Neural cell (in vitro differentiated cells): Measurements from ENCODE around the gene CDKN2AIPNL. TPM values are rescaled to one million over a fixed set of nuclear protein-coding genes. Genes with fewer than 3 reads are reported as not detected.

Experiments
- H2AFZ ChIP-seq: fragments of 200-600, 300-800 bp; sonication (generic), shearing (Covaris generic); 2 replicates; pipeline ENCODE4 v1.6.0; 2014; ENCODE audit warnings: low read depth, mild to moderate bottlenecking, antibody characterized with exemption, low read length, moderate library complexity
- H3F3A ChIP-seq: fragments of 200-600 bp; shearing (Covaris generic); 2 replicates; pipeline ENCODE4 v1.6.1; 2016; ENCODE audit warnings: mild to moderate bottlenecking, moderate library complexity, mixed read lengths, antibody characterized with exemption, low read length; ENCODE audit not compliant: insufficient read depth, poor library complexity, severe bottlenecking
- H3K27ac ChIP-seq: fragments of 200-600, 300-800 bp; sonication (generic), shearing (Covaris generic); 2 replicates; pipeline ENCODE4 v1.5.1; 2014; ENCODE audit warnings: mild to moderate bottlenecking, low read length, moderate library complexity
- H3K27me3 ChIP-seq: fragments of 300-800, 200-600 bp; sonication (generic), shearing (Covaris generic); 2 replicates; pipeline ENCODE4 v1.6.0; 2014; ENCODE audit warnings: mild to moderate bottlenecking, low read depth, low read length, moderate library complexity; ENCODE audit not compliant: insufficient read depth
- H3K36me3 ChIP-seq: fragments of 300-800, 200-600 bp; sonication (generic), shearing (Covaris generic); 2 replicates; pipeline ENCODE4 v1.5.1; 2014; ENCODE audit warnings: mild to moderate bottlenecking, antibody characterized with exemption, low read length, moderate library complexity; ENCODE audit not compliant: insufficient read depth
- H3K4me2 ChIP-seq: fragments of 300-800, 200-600 bp; sonication (generic), shearing (Covaris generic); 2 replicates; pipeline ENCODE4 v1.6.0; 2014; ENCODE audit warnings: mild to moderate bottlenecking, low read length
- H3K4me3 ChIP-seq: fragments of 300-800, 200-600 bp; sonication (generic), shearing (Covaris generic); 2 replicates; pipeline ENCODE4 v1.5.1; 2014; ENCODE audit warnings: mild to moderate bottlenecking, low read length, moderate library complexity
- H3K79me2 ChIP-seq: fragments of 200-600 bp; shearing (Covaris generic); replicated peaks from 2 replicates; pipeline ENCODE4 v1.6.0; 2014; ENCODE audit warnings: mild to moderate bottlenecking, low read length, moderate library complexity; ENCODE audit not compliant: insufficient read depth
- H3K9ac ChIP-seq: fragments of 300-800, 200-600 bp; sonication (generic), shearing (Covaris generic); 2 replicates; pipeline ENCODE4 v1.6.1; 2016; ENCODE audit warnings: mild to moderate bottlenecking, low read length, mixed read lengths
- H3K9me2 ChIP-seq: fragments of 200-600 bp; shearing (Covaris generic); 2 replicates; pipeline ENCODE4 v1.6.1; 2016; ENCODE audit warnings: mild to moderate bottlenecking, low read length, mixed read lengths; ENCODE audit not compliant: insufficient read depth
- H3K9me3 ChIP-seq: fragments of 200-600, 300-800 bp; sonication (generic), shearing (Covaris generic); 2 replicates; pipeline ENCODE4 v1.6.1; 2016; ENCODE audit warnings: mild to moderate bottlenecking, mixed run types, low read length, moderate library complexity, mixed read lengths
- H4K20me1 ChIP-seq: fragments of 200-600 bp; shearing (Covaris generic); 2 replicates; pipeline ENCODE4 v1.6.1; 2016; ENCODE audit warnings: mild to moderate bottlenecking, mixed run types; ENCODE audit not compliant: insufficient read depth
- CTCF ChIP-seq: fragments of 450-650 bp; IDR thresholded peaks from 2 replicates; pipeline ENCODE4 v1.5.1; 2014; ENCODE audit warnings: antibody characterized with exemption, mild to moderate bottlenecking, moderate library complexity; ENCODE audit not compliant: poor library complexity, severe bottlenecking
- EP300 ChIP-seq: fragments of 450-650 bp; conservative IDR thresholded peaks from 2 replicates; pipeline ENCODE4 v1.6.1; 2014; ENCODE audit warnings: antibody characterized with exemption, mild to moderate bottlenecking, moderate library complexity; ENCODE audit not compliant: poor library complexity, severe bottlenecking
- EZH2 ChIP-seq: fragments of 200-600, 300-800 bp; shearing (Covaris generic), sonication (generic); IDR thresholded peaks from 2 replicates; pipeline ENCODE4 v1.6.1; 2014; ENCODE audit warnings: antibody characterized with exemption, low read length, borderline replicate concordance, mild to moderate bottlenecking; ENCODE audit not compliant: insufficient read depth, poor library complexity, severe bottlenecking
- MXI1 ChIP-seq: fragments of 450-650 bp; conservative IDR thresholded peaks from 2 replicates; pipeline ENCODE4 v1.6.1; 2014; ENCODE audit warnings: antibody characterized with exemption, mild to moderate bottlenecking; ENCODE audit not compliant: poor library complexity, severe bottlenecking
- POLR2AphosphoS5 ChIP-seq: IDR thresholded peaks from 2 replicates; pipeline ENCODE4 v1.6.1; 2012
- RAD21 ChIP-seq: fragments of 450-650 bp; conservative IDR thresholded peaks from 2 replicates; pipeline ENCODE4 v1.6.1; 2014; ENCODE audit warnings: antibody characterized with exemption, mild to moderate bottlenecking, moderate library complexity
- SMC3 ChIP-seq: fragments of 450-650 bp; conservative IDR thresholded peaks from 2 replicates; pipeline ENCODE4 v1.6.1; 2014; ENCODE audit warnings: antibody characterized with exemption, mild to moderate bottlenecking, moderate library complexity; ENCODE audit not compliant: poor library complexity
- TAF1 ChIP-seq: IDR thresholded peaks from 2 replicates; pipeline ENCODE4 v1.6.1; 2012; ENCODE audit warnings: low read depth
- polyA plus RNA-seq: library from polyadenylated mRNA; depleted of rRNA; stranded (reverse); fragments of >200 nt; gene quantifications from 2 replicates; pipeline ENCODE4 v1.2.3, GENCODE V29; 2014

The CDKN2AIPNL gene
- polyA plus RNA-seq, 1 donor from 2014 or later: 78.4 TPM

GRCh38 chr5:134458234-134459009 lies 46.7 kb upstream of the CDKN2AIPNL start:
- H3K27me3 ChIP-seq: no peaks in the 10 kb centered on the region
- TF ChIP-seq CTCF (no peak), POLR2AphosphoS5 (no peak), EZH2 (no peak), SMC3 (no peak), MXI1 (no peak), TAF1 (no peak), EP300 (no peak), RAD21 (no peak)
- no peaks in the 10 kb centered on the region for H3K9me3 ChIP-seq
- H4K20me1 ChIP-seq: no peaks in the 10 kb centered on the region
- no peak overlapping the region for H3K4me3 ChIP-seq
- no peak overlapping the region for H3K9ac ChIP-seq
- no peak overlapping the region for H3K4me2 ChIP-seq
- no peaks in the 10 kb centered on the region for H3K36me3 ChIP-seq
- no peak overlapping the region for H2AFZ ChIP-seq
- no peaks in the 10 kb centered on the region for H3F3A ChIP-seq
- H3K27ac ChIP-seq: no peak overlapping the region
- no peaks in the 10 kb centered on the region for H3K79me2 ChIP-seq
- H3K9me2 ChIP-seq: no peaks in the 10 kb centered on the region

- Histone ChIP-seq H3K36me3 (no peaks in the 10 kb centered on the region), H3K4me2 (no peak overlapping the region), H3K4me3 (no peak overlapping the region)
These were observed 46.1 kb upstream of the CDKN2AIPNL start for GRCh38 chr5:134457801-134458200.

More at GRCh38 chr5:134457801-134458200, 46.1 kb upstream of the CDKN2AIPNL start:
- no peaks in the 10 kb centered on the region for H3F3A ChIP-seq
- no peaks in the 10 kb centered on the region for H4K20me1 ChIP-seq
- no peaks in the 10 kb centered on the region for H3K9me3 ChIP-seq
- H2AFZ ChIP-seq: no peak overlapping the region
- no peaks in the 10 kb centered on the region for H3K27me3 ChIP-seq
- no peaks in the 10 kb centered on the region for H3K9me2 ChIP-seq
- no peak for TF ChIP-seq MXI1
- no peak for TF ChIP-seq EP300
- TF ChIP-seq CTCF: no peak
- TF ChIP-seq EZH2: no peak
- TF ChIP-seq SMC3: no peak
- no peak for TF ChIP-seq POLR2AphosphoS5
- no peak for TF ChIP-seq RAD21
- no peak overlapping the region for H3K27ac ChIP-seq
- no peak overlapping the region for H3K9ac ChIP-seq
- no peaks in the 10 kb centered on the region for H3K79me2 ChIP-seq
